B cell (primary cell): Measurements from ENCODE around the gene TP53. TPM values are rescaled to one million over a fixed set of nuclear protein-coding genes. Genes with fewer than 3 reads are reported as not detected.

ENCODE experiments used
- ATAC-seq: fragments of 200-7000 bp; cut with Tn5 transposase; one replicate; pipeline ENCODE4 v1.10.0; 2021; ENCODE audit warnings: low read depth, mild to moderate bottlenecking, moderate number of reproducible peaks, moderate library complexity
- CTCF ChIA-PET: fragments of 350-600 bp; sonication (Branson Sonifier 250); formaldehyde crosslinking; loops from one replicate; lab custom pipeline; 2021; ENCODE audit warnings: antibody characterized with exemption, inconsistent platforms; lab: Charles Lee
- POLR2A ChIA-PET: fragments of 350-600 bp; sonication (Branson Sonifier 250); formaldehyde crosslinking; loops from one replicate; lab custom pipeline; 2021; ENCODE audit warnings: antibody characterized with exemption; lab: Charles Lee
- DNase-seq: peaks from one replicate; pipeline ENCODE4 v3.0.0; 2013
- H2AFZ ChIP-seq: 2 replicates; pipeline ENCODE4 v1.6.1; 2012; ENCODE audit warnings: mild to moderate bottlenecking, low read depth, low read length; ENCODE audit not compliant: insufficient read depth, poor library complexity, severe bottlenecking
- H3K27ac ChIP-seq, 2 donors: 1 replicate in 1 of 2; 2 replicates in 1 of 2; pipeline ENCODE4 v1.5.1; 2012 to 2013; ENCODE audit warnings: low read length in 2 of 2, mild to moderate bottlenecking in 2 of 2, moderate library complexity in 1 of 2
- H3K27me3 ChIP-seq, 4 experiments: fragments of 200-600 bp in 1 of 4; sonication (generic) in 1 of 4; replicated peaks in 1 of 4; 1 replicate in 2 of 4; 2 replicates in 2 of 4; pipeline versions ENCODE4 v1.6.1 to v1.7.0; 2013 to 2016; ENCODE audit warnings: low read length in 3 of 4, mild to moderate bottlenecking in 2 of 4, mixed read lengths in 1 of 4, moderate library complexity in 1 of 4; ENCODE audit not compliant: insufficient read depth in 4 of 4, control insufficient read depth in 3 of 4; ENCODE audit errors: control extremely low read depth in 1 of 4
- H3K36me3 ChIP-seq, 2 experiments: replicated peaks in 1 of 2; 1 replicate in 1 of 2; 2 replicates in 1 of 2; pipeline versions ENCODE4 v1.6.1 to v1.7.1; 2013; ENCODE audit warnings: low read length in 1 of 2; ENCODE audit not compliant: insufficient read depth in 2 of 2, control insufficient read depth in 1 of 2; ENCODE audit errors: control extremely low read depth in 1 of 2, extremely low read depth in 1 of 2
- H3K4me1 ChIP-seq, 2 donors: fragments of 200-600 bp in 1 of 2; sonication (generic) in 1 of 2; 1 replicate in 1 of 2; 2 replicates in 1 of 2; pipeline versions ENCODE4 v1.5.1 to v1.6.1; 2013 to 2017; ENCODE audit warnings: low read length in 2 of 2; ENCODE audit not compliant: control insufficient read depth in 2 of 2, insufficient read depth in 2 of 2
- H3K4me2 ChIP-seq: replicated peaks from 2 replicates; pipeline ENCODE3; 2012; ENCODE audit warnings: mild to moderate bottlenecking, low read depth, low read length; ENCODE audit not compliant: poor library complexity, severe bottlenecking
- H3K4me3 ChIP-seq, 5 experiments: fragments of 200-600 bp in 1 of 5; sonication (generic) in 1 of 5; 1 replicate in 3 of 5; 2 replicates in 2 of 5; pipeline versions ENCODE4 v1.5.1 to v1.7.0; 2011 to 2016; ENCODE audit warnings: low read length in 4 of 5, mild to moderate bottlenecking in 4 of 5, low read depth in 2 of 5, control low read depth in 1 of 5, moderate library complexity in 1 of 5; ENCODE audit not compliant: insufficient read depth in 1 of 5; ENCODE audit errors: control extremely low read depth in 1 of 5, extremely low read depth in 1 of 5
- H3K79me2 ChIP-seq: fragments of 200-600 bp; sonication (generic); one replicate; pipeline ENCODE4 v1.6.0; 2016; ENCODE audit warnings: low read length; ENCODE audit not compliant: control insufficient read depth, insufficient read depth
- H3K9ac ChIP-seq: fragments of 200-600 bp; sonication (generic); 2 replicates; pipeline ENCODE4 v1.6.1; 2017; ENCODE audit warnings: mild to moderate bottlenecking, low read length, moderate library complexity
- H3K9me3 ChIP-seq, 3 donors: one replicate each; pipeline versions ENCODE4 v1.6.1 to v1.7.1; 2013; ENCODE audit warnings: low read length in 2 of 3; ENCODE audit not compliant: control insufficient read depth in 2 of 3, insufficient read depth in 1 of 3; ENCODE audit errors: control extremely low read depth in 1 of 3
- H4K20me1 ChIP-seq: 2 replicates; pipeline ENCODE4 v1.6.0; 2012; ENCODE audit warnings: mild to moderate bottlenecking, low read length; ENCODE audit not compliant: insufficient read depth, control insufficient read depth, poor library complexity, severe bottlenecking
- H3K27ac Mint-ChIP-seq: one replicate; pipeline ENCODE4 v1.8.0; 2021; ENCODE audit warnings: mixed read lengths
- H3K27me3 Mint-ChIP-seq: one replicate; pipeline ENCODE4 v1.8.0; 2021; ENCODE audit warnings: mixed read lengths
- H3K4me1 Mint-ChIP-seq: one replicate; pipeline ENCODE4 v1.8.0; 2021; ENCODE audit warnings: mixed read lengths
- H3K4me3 Mint-ChIP-seq: one replicate; pipeline ENCODE4 v1.8.0; 2021; ENCODE audit warnings: mixed read lengths
- H3K9me3 Mint-ChIP-seq: one replicate; pipeline ENCODE4 v1.8.0; 2022; ENCODE audit warnings: mixed read lengths; ENCODE audit not compliant: insufficient read depth
- CTCF ChIP-seq: fragments of 200-600 bp; IDR thresholded peaks from one replicate; pipeline ENCODE4 v1.8.0; 2022; ENCODE audit warnings: antibody characterized with exemption, mild to moderate bottlenecking
- EZH2 ChIP-seq: IDR thresholded peaks from 2 replicates; pipeline ENCODE4 v1.6.1; 2012; ENCODE audit warnings: borderline replicate concordance, low read depth, mild to moderate bottlenecking, moderate library complexity, low read length; ENCODE audit not compliant: insufficient read depth, poor library complexity, severe bottlenecking
- WGBS: methylation state at CpG from one replicate; pipeline ENCODE4 v1.1.5; 2013; ENCODE audit warnings: missing lambda C conversion rate; ENCODE audit not compliant: insufficient coverage; 5-methylcytosine and 5-hydroxymethylcytosine counted together
- intact Hi-C: fragments of 100-400 bp; cut with micrococcal nuclease; formaldehyde crosslinking; loops from one replicate; pipeline ENCODE4 v1.10.0; 2022
- polyA plus RNA-seq: library from polyadenylated mRNA; depleted of rRNA; stranded (reverse); fragments of >200 nt; gene quantifications from 2 replicates; pipeline ENCODE4 v1.2.3, GENCODE V29; 2012
- total RNA-seq, 2 donors: library from RNA; stranded (reverse); fragments of 120-200 nt in 1 of 2; gene quantifications; 1 replicate in 1 of 2; 2 replicates in 1 of 2; pipeline versions ENCODE4 v1.2.3 to v1.2.4, GENCODE V29; 2013 to 2022

Gene TP53
- total and polyA plus RNA-seq, 2 donors (not counting 1 experiment from before 2014, with no cell fraction given) = 76.1 to 89.9 TPM

- 92% methylated on average over 7 of the region's 7 CpGs for WGBS
- peaks cover 66% of the 10 kb centered on the region for H3K27me3 Mint-ChIP-seq
- H3K4me2 ChIP-seq = no peak overlapping the region
- ATAC-seq (no peak), DNase-seq (no peak)
- no peak overlapping the region for H3K9ac ChIP-seq
- H3K9me3 ChIP-seq = no peaks in the 10 kb centered on the region
- no peaks in the 10 kb centered on the region for H4K20me1 ChIP-seq
- H3K36me3 ChIP-seq = no peaks in the 10 kb centered on the region
- ChIA-PET POLR2A (no interaction called here), CTCF (interaction anchor here (1.0 kb wide), 1 partner anchor 533 kb away, joined by 3 read pairs; no protein-coding TSS in a partner anchor)
- no peaks in the 10 kb centered on the region for H3K79me2 ChIP-seq
- intact Hi-C loops = no loop called here
- H3K4me3 Mint-ChIP-seq = no peak overlapping the region
- TF ChIP-seq CTCF (no peak), EZH2 (no peak)
- H3K4me1 ChIP-seq = peaks cover 10 to 12% of the 10 kb centered on the region in 2 donors
- H3K27ac Mint-ChIP-seq = no peak overlapping the region
- H3K4me3 ChIP-seq = no peak overlapping the region
- peaks cover 16% of the 10 kb centered on the region for H3K4me1 Mint-ChIP-seq
- peaks cover 0 to 70% (median 15%) of the 10 kb centered on the region in 4 experiments for H3K27me3 ChIP-seq
- no peak overlapping the region for H2AFZ ChIP-seq
- H3K27ac ChIP-seq = no peak overlapping the region
- no peaks in the 10 kb centered on the region for H3K9me3 Mint-ChIP-seq
Observed at GRCh38 chr17:7710301-7710700, 23.0 kb upstream of the TP53 start.

- peaks cover 0 to 66% (median 16%) of the 10 kb centered on the region in 4 experiments for H3K27me3 ChIP-seq
Observed at GRCh38 chr17:7709031-7709430, 21.7 kb upstream of the TP53 start.

More at GRCh38 chr17:7709031-7709430, 21.7 kb upstream of the TP53 start:
- no peak overlapping the region for H3K4me2 ChIP-seq
- H3K4me3 Mint-ChIP-seq = no peak overlapping the region
- H3K36me3 ChIP-seq = no peaks in the 10 kb centered on the region
- H3K4me1 Mint-ChIP-seq = peaks cover 24% of the 10 kb centered on the region
- DNase-seq (no peak), ATAC-seq (no peak)
- no peak overlapping the region for H3K27ac Mint-ChIP-seq
- TF ChIP-seq EZH2 (no peak), CTCF (no peak)
- H3K79me2 ChIP-seq = no peaks in the 10 kb centered on the region
- no peak overlapping the region for H3K4me3 ChIP-seq
- H3K9me3 Mint-ChIP-seq = no peaks in the 10 kb centered on the region
- H3K27ac ChIP-seq = no peak overlapping the region
- H3K27me3 Mint-ChIP-seq = peaks cover 64% of the 10 kb centered on the region
- ChIA-PET POLR2A (no interaction called here), CTCF (no interaction called here)
- intact Hi-C loops = no loop called here
- no peak overlapping the region for H3K9ac ChIP-seq
- no peaks in the 10 kb centered on the region for H4K20me1 ChIP-seq
- H3K4me1 ChIP-seq = peaks cover 22 to 25% of the 10 kb centered on the region in 2 donors
- H3K9me3 ChIP-seq = no peaks in the 10 kb centered on the region
- H2AFZ ChIP-seq = no peak overlapping the region
- WGBS = 81% methylated on average over 8 of the region's 11 CpGs
